WTC11 (cell line): ENCODE results near the gene ZNF433.

Experiments used
- CTCF ChIP-seq: fragments of 200-600 bp; IDR thresholded peaks from 2 replicates; pipeline ENCODE4 v1.8.0; 2022; ENCODE audit warnings: antibody characterized with exemption
- FOXK1 ChIP-seq: sonication (generic); formaldehyde crosslinking; IDR thresholded peaks from 2 replicates; pipeline ENCODE4 v1.8.0; 2022; ENCODE audit warnings: mild to moderate bottlenecking, moderate library complexity, missing genetic modification reagents
- GABPB1 ChIP-seq: sonication (generic); formaldehyde crosslinking; IDR thresholded peaks from 2 replicates; pipeline ENCODE4 v1.8.1; 2023; ENCODE audit warnings: mild to moderate bottlenecking, missing genetic modification reagents
- IRF2 ChIP-seq: sonication (generic); formaldehyde crosslinking; IDR thresholded peaks from 2 replicates; pipeline ENCODE4 v1.8.0; 2022; ENCODE audit warnings: low read depth, missing genetic modification reagents, borderline replicate concordance
- JUN ChIP-seq: sonication (generic); formaldehyde crosslinking; IDR thresholded peaks from 2 replicates; pipeline ENCODE4 v1.8.0; 2023; ENCODE audit warnings: mild to moderate bottlenecking, missing genetic modification reagents
- MAX ChIP-seq: sonication (generic); formaldehyde crosslinking; IDR thresholded peaks from 2 replicates; pipeline ENCODE4 v1.8.0; 2022; ENCODE audit warnings: mild to moderate bottlenecking, missing genetic modification reagents
- NFYB ChIP-seq: sonication (generic); formaldehyde crosslinking; conservative IDR thresholded peaks from 2 replicates; pipeline ENCODE4 v1.8.0; 2022; ENCODE audit warnings: low read depth, missing genetic modification reagents
- SMAD4 ChIP-seq: sonication (generic); formaldehyde crosslinking; IDR thresholded peaks from 2 replicates; pipeline ENCODE4 v1.8.0; 2022; ENCODE audit warnings: mild to moderate bottlenecking, missing genetic modification reagents
- SP1 ChIP-seq: sonication (generic); formaldehyde crosslinking; conservative IDR thresholded peaks from 2 replicates; pipeline ENCODE4 v1.8.1; 2022; ENCODE audit warnings: missing genetic modification reagents
- TEAD1 ChIP-seq: sonication (generic); formaldehyde crosslinking; IDR thresholded peaks from 2 replicates; pipeline ENCODE4 v1.8.0; 2022; ENCODE audit warnings: mild to moderate bottlenecking, missing genetic modification reagents
- ZNF121 ChIP-seq: sonication (generic); formaldehyde crosslinking; IDR thresholded peaks from 2 replicates; pipeline ENCODE4 v1.8.0; 2023; ENCODE audit warnings: missing genetic modification reagents

GRCh38 chr19:12075538-12076139 is 40.2 kb upstream of the ZNF433 start:
- no peak for TF ChIP-seq NFYB
- TF ChIP-seq FOXK1 (CRISPR knock-in tag), result no peak
- no peak for TF ChIP-seq CTCF
- no peak for TF ChIP-seq ZNF121
- TF ChIP-seq SMAD4, result no peak
- no peak for TF ChIP-seq MAX
- TF ChIP-seq GABPB1 (CRISPR knock-in tag), result no peak
- no peak for TF ChIP-seq JUN (CRISPR knock-in tag)
- TF ChIP-seq SP1 (CRISPR knock-in tag), result no peak
- no peak for TF ChIP-seq IRF2 (CRISPR knock-in tag)
- no peak for TF ChIP-seq TEAD1 (CRISPR knock-in tag)
